HEK293T (cell line): ENCODE results near the gene CELF2.

Experiments
- BHLHE40 ChIP-seq: fragments of 450-650 bp; IDR thresholded peaks from 2 replicates; pipeline ENCODE4 v1.6.1; 2016; ENCODE audit warnings: mild to moderate bottlenecking, moderate library complexity, borderline replicate concordance
- CTBP1 ChIP-seq: fragments of 450-650 bp; IDR thresholded peaks from 2 replicates; pipeline ENCODE4 v1.6.1; 2016; ENCODE audit warnings: borderline replicate concordance
- FOXK2 ChIP-seq: fragments of 450-650 bp; IDR thresholded peaks from 2 replicates; pipeline ENCODE4 v1.6.1; 2016; ENCODE audit warnings: mild to moderate bottlenecking
- HDGF ChIP-seq: fragments of 450-650 bp; IDR thresholded peaks from 2 replicates; pipeline ENCODE4 v1.6.1; 2017; ENCODE audit warnings: antibody characterized with exemption, borderline replicate concordance
- L3MBTL2 ChIP-seq: fragments of 450-650 bp; conservative IDR thresholded peaks from 2 replicates; pipeline ENCODE4 v1.6.1; 2016; ENCODE audit warnings: mild to moderate bottlenecking
- LEF1 ChIP-seq: fragments of 450-650 bp; IDR thresholded peaks from 2 replicates; pipeline ENCODE4 v1.6.1; 2017; ENCODE audit warnings: mild to moderate bottlenecking, borderline replicate concordance
- NFRKB ChIP-seq: fragments of 450-650 bp; IDR thresholded peaks from 2 replicates; pipeline ENCODE4 v1.6.1; 2016; ENCODE audit warnings: mild to moderate bottlenecking, moderate library complexity
- SUZ12 ChIP-seq: fragments of 450-650 bp; IDR thresholded peaks from 2 replicates; pipeline ENCODE4 v1.6.1; 2016; ENCODE audit warnings: mild to moderate bottlenecking
- TARDBP ChIP-seq: fragments of 450-650 bp; IDR thresholded peaks from 2 replicates; pipeline ENCODE4 v1.6.1; 2016

- TF ChIP-seq FOXK2 (no peak), NFRKB (no peak), SUZ12 (no peak), TARDBP (no peak), HDGF (no peak), BHLHE40 (no peak), CTBP1 (no peak), L3MBTL2 (no peak), LEF1 (no peak)
Measured at GRCh38 chr10:11162828-11163599, 145.3 kb downstream of the CELF2 start.
